Stimulated activated CD8-positive, alpha-beta memory T cell treated with anti-CD3 and anti-CD28 coated beads, Interleukin-7, amount 100 ng/mL, for 4 hours (primary cell): ENCODE measurements around the gene STIP1.
A peak's percentile ranks its signal among the peaks of the same experiment; 100 is the strongest.

ENCODE experiments used
- DNase-seq, 2 donors: peaks; one replicate each; pipeline ENCODE4 v3.0.0-alpha.2; 2020; ENCODE audit warnings: low read depth in 2 of 2

Gene STIP1

GRCh38 chr11:64198511-64198910 is 12.5 kb downstream of the STIP1 start:
- no peak for DNase-seq

- DNase-seq = no peak
These were observed 15.6 kb downstream of the STIP1 start for GRCh38 chr11:64201543-64201942.

- no peak for DNase-seq
These were observed 17.0 kb downstream of the STIP1 start for GRCh38 chr11:64202992-64203391.

- DNase-seq = no peak
These were observed 17.6 kb downstream of the STIP1 start for GRCh38 chr11:64203421-64204079.

- DNase-seq = no peak
These were observed 18.1 kb downstream of the STIP1 start for GRCh38 chr11:64204080-64204440.

- DNase-seq = peak; percentile 67 to 69
These were observed 18.6 kb downstream of the STIP1 start for GRCh38 chr11:64204464-64204989.

GRCh38 chr11:64206457-64207255 is 20.7 kb downstream of the STIP1 start, which contains the start of gene FERMT3:
Gene FERMT3, plus strand, starts transcription at chr11:64206721. Its CDS starts 644 bp downstream, at chr11:64207365.
- peak in 1 of 2 donors; percentile 73 for DNase-seq

- peak; percentile 83 to 84 for DNase-seq
These were observed 21.5 kb downstream of the STIP1 start for GRCh38 chr11:64207256-64208085.

- DNase-seq = no peak
These were observed 22.3 kb downstream of the STIP1 start for GRCh38 chr11:64208086-64208795.

GRCh38 chr11:64208796-64209562 is 23.0 kb downstream of the STIP1 start:
- DNase-seq = no peak

GRCh38 chr11:64209563-64209843 is 23.5 kb downstream of the STIP1 start:
- DNase-seq = no peak

- no peak for DNase-seq
These were observed 24.5 kb downstream of the STIP1 start for GRCh38 chr11:64210301-64211020.

GRCh38 chr11:64211181-64211872 is 25.4 kb downstream of the STIP1 start:
- no peak for DNase-seq

- DNase-seq = no peak
These were observed 30.9 kb downstream of the STIP1 start for GRCh38 chr11:64216879-64217278.

- DNase-seq = no peak
These were observed 32.8 kb downstream of the STIP1 start for GRCh38 chr11:64218628-64219353.

- no peak for DNase-seq
These were observed 33.3 kb downstream of the STIP1 start for GRCh38 chr11:64219354-64219684.

GRCh38 chr11:64219755-64220154 is 33.8 kb downstream of the STIP1 start:
- DNase-seq = no peak

GRCh38 chr11:64220271-64220670 is 34.3 kb downstream of the STIP1 start:
- DNase-seq = no peak

- no peak for DNase-seq
These were observed 34.8 kb downstream of the STIP1 start for GRCh38 chr11:64220798-64221197.
